Nephron progenitor cell (in vitro differentiated cells): ENCODE results near the gene HMX2.

Experiments
- DNase-seq: peaks from one replicate; pipeline ENCODE4 v3.0.0; 2021
- H3K27ac Mint-ChIP-seq: 2 replicates; pipeline ENCODE4 v1.8.0; 2021; ENCODE audit warnings: mild to moderate bottlenecking, moderate library complexity, mixed read lengths
- H3K27me3 Mint-ChIP-seq: 2 replicates; pipeline ENCODE4 v1.8.0; 2021; ENCODE audit warnings: mild to moderate bottlenecking, low read depth, mixed read lengths; ENCODE audit not compliant: poor library complexity
- H3K36me3 Mint-ChIP-seq: 2 replicates; pipeline ENCODE4 v1.8.0; 2021; ENCODE audit warnings: low read depth, mixed read lengths
- H3K4me1 Mint-ChIP-seq: 2 replicates; pipeline ENCODE4 v1.8.0; 2021; ENCODE audit warnings: mixed read lengths
- H3K4me3 Mint-ChIP-seq: 2 replicates; pipeline ENCODE4 v1.8.0; 2021; ENCODE audit warnings: mild to moderate bottlenecking, moderate library complexity, mixed read lengths
- H3K9me3 Mint-ChIP-seq: 2 replicates; pipeline ENCODE4 v1.8.0; 2021; ENCODE audit warnings: mild to moderate bottlenecking, moderate library complexity, mixed read lengths
- TF ChIP-seq, protein P1 (sequence below): fragments of 200-600 bp; sonication (generic); IDR thresholded peaks from 2 replicates; pipeline ENCODE4 v1.5.0; 2021; ENCODE audit warnings: antibody characterized with exemption

The HMX2 gene

DNA sequence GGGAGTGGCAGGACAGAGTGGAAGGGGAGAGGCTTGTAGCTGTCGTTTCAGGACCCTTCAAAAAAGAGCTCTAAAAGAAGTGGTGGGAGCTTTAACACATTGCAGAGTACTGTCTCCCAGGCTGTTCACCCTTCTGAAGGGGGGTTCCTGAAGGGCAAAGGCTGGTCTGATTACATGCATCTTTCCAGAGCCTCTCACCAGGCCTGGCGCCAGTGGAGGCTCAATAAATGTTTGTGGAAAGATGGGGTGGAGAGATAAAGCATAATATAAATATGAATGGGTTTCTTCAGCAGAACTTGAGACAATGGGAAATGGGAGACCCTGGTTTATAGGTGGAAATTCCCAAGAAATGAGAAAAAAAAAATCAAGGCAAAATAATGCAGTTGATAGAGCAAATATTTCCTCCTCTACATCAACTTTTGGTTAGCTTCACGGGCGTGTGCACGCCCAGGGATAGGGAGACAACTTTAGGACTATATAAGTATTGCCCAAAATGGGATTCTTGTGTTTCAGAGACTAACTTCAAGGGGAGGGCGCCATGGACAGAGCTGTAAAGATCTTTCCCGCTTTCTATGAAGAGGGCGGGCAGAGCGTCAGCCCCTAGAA is 5.7 kb downstream of the HMX2 start:
- Mint-ChIP-seq H3K27me3 (peaks cover 54% of the 10 kb centered on the region), H3K36me3 (peaks cover 33% of the 10 kb centered on the region), H3K4me1 (peaks cover 45% of the 10 kb centered on the region), H3K27ac (no peak overlapping the region), H3K4me3 (peak overlapping the region; percentile 98), H3K9me3 (no peaks in the 10 kb centered on the region)
- DNase-seq: no peak
- TF ChIP-seq, protein P1, sequence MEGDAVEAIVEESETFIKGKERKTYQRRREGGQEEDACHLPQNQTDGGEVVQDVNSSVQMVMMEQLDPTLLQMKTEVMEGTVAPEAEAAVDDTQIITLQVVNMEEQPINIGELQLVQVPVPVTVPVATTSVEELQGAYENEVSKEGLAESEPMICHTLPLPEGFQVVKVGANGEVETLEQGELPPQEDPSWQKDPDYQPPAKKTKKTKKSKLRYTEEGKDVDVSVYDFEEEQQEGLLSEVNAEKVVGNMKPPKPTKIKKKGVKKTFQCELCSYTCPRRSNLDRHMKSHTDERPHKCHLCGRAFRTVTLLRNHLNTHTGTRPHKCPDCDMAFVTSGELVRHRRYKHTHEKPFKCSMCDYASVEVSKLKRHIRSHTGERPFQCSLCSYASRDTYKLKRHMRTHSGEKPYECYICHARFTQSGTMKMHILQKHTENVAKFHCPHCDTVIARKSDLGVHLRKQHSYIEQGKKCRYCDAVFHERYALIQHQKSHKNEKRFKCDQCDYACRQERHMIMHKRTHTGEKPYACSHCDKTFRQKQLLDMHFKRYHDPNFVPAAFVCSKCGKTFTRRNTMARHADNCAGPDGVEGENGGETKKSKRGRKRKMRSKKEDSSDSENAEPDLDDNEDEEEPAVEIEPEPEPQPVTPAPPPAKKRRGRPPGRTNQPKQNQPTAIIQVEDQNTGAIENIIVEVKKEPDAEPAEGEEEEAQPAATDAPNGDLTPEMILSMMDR: no peak

DNA sequence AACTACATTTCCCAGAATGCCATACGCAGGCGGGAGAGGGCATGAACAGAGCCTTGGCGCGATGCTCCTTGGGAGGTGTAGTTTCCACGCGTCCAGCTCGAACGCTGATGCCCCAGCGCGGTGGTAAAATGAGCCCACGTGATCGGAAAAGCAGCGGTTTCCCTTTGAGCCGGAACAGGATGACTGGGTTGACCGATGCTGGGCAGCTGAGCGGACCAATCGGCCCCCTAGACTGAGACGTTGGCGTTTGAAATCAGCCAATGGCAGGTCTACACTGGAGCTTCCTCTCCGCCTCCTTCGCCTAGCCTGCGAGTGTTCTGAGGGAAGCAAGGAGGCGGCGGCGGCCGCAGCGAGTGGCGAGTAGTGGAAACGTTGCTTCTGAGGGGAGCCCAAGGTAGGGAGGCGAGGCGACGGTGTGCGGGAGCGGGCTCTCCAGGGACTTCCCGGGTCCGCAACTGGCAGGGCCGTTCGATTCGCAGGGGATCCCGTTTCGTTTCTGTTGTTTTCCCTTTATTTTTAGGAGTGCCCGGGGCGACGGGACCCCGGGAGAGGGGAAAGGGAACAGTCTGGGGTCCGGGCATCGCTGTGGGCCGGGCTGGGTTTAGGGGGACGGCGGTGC is 6.3 kb downstream of the HMX2 start, which contains the start of gene BUB3:
Gene BUB3 (plus strand): TSS at position 311 of the 619 bp plus-strand sequence. CDS start 516 bp downstream, outside the sequence.
- peaks cover 46% of the 10 kb centered on the region for H3K4me1 Mint-ChIP-seq
- no peaks in the 10 kb centered on the region for H3K9me3 Mint-ChIP-seq
- DNase-seq: peak; percentile 91
- peaks cover 48% of the 10 kb centered on the region for H3K27me3 Mint-ChIP-seq
- TF ChIP-seq, protein P1: no peak
- peak within 1 kb of the TSS; percentile 99 for H3K27ac Mint-ChIP-seq
- peak within 1 kb of the TSS; percentile 98 for H3K4me3 Mint-ChIP-seq
- H3K36me3 Mint-ChIP-seq: peaks cover 39% of the 10 kb centered on the region

DNA sequence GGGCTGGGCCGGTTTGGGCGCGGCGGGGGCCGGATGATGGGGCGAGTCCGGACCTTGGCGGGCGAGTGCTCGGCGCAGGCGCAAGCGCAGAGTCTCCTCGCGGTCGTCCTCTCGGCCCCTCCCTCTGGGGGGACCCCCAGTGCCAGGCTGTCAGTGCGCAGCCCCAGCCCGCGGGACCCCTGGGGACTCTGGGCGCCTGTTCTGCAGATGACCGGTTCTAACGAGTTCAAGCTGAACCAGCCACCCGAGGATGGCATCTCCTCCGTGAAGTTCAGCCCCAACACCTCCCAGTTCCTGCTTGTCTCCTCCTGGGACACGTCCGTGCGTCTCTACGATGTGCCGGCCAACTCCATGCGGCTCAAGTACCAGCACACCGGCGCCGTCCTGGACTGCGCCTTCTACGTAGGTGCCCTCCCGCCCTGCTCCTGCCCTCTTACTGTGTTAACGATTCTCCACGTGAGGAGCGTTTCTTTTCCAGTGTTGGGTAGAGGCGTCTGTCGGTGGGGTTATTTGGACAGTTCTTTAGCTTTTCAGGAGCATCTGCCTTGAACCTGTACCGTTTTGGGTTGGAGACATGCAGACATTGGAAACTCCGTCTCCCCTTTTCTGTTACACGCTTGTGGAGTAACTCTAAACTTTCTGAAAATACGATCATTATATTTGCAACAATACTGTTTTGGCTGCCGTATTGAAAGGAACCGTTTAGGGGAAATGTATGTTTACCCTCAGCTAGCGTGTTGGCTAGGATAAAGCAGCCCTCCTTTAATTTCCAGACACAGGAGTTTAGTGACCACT is 7.0 kb downstream of the HMX2 start:
- Mint-ChIP-seq H3K9me3 (no peaks in the 10 kb centered on the region), H3K27ac (no peak overlapping the region), H3K27me3 (peaks cover 41% of the 10 kb centered on the region), H3K4me3 (peak overlapping the region; percentile 98), H3K36me3 (peaks cover 41% of the 10 kb centered on the region), H3K4me1 (peaks cover 44% of the 10 kb centered on the region)
- TF ChIP-seq, protein P1: no peak
- peak; percentile 73 for DNase-seq

DNA sequence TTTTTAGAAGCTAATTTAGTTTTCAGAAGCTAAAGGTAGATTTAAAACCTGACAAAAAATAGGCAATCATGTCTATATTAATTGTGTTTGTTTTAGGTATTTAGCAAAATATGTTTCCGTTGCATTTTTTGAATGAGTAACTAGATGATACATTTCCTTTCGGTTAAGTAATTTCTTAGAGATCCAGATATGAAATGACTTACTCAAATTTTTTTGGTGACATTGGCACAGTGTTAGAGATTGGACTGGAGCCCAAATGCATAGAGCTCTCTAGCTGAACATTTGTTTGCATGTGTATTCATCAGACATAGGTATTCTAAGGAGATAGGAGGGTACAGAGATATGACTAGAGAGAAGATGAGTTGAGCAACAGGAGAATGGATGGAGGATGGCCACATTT is 8.1 kb downstream of the HMX2 start:
- Mint-ChIP-seq H3K27ac (no peak overlapping the region), H3K27me3 (peaks cover 29% of the 10 kb centered on the region), H3K9me3 (no peaks in the 10 kb centered on the region), H3K4me3 (peak overlapping the region; percentile 98), H3K36me3 (peaks cover 52% of the 10 kb centered on the region), H3K4me1 (peaks cover 40% of the 10 kb centered on the region)
- no peak for DNase-seq
- TF ChIP-seq, protein P1: no peak

DNA sequence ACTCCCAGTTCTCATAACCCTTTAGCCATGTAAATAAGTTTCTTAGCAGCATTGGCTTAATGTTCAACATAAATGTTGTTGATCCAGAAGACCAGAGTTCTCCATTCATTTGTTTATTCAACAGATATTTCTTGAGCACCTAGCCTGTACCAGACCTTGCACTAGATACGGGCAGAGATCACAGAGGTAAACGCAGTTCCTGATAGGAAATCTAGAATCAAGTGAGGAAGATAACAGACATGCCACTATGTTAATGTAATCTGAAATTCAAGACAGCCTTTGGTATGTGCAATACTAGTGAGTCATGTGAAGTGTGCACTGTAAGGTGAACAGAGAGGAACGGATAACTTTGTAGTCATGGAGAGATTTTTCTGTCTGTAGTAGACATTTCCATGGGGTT is 9.3 kb downstream of the HMX2 start:
- Mint-ChIP-seq H3K9me3 (no peaks in the 10 kb centered on the region), H3K27ac (peak overlapping the region; percentile 10), H3K36me3 (peaks cover 61% of the 10 kb centered on the region), H3K4me3 (peak overlapping the region; percentile 11), H3K27me3 (peaks cover 18% of the 10 kb centered on the region), H3K4me1 (peaks cover 40% of the 10 kb centered on the region)
- no peak for DNase-seq
- TF ChIP-seq, protein P1: no peak
